ENCODE measurements around the gene SPNS1. TPM values are rescaled to one million over a fixed set of nuclear protein-coding genes. Genes with fewer than 3 reads are reported as not detected.
A peak's percentile ranks its signal among the peaks of the same experiment; 100 is the strongest.
"Not testable (repeated sequence)": the region's sequence is repeated elsewhere in the genome, so short reads cannot be mapped to it uniquely, and the experiment has no call there.

The SPNS1 gene
- total RNA-seq: 33.2 and 34.5 TPM in 2 replicates

- H3K4me3 ChIP-seq (ENCODE audit: low read depth, low read length): peak within 1 kb of the TSS; percentile 87
- peak; percentile 98 for DNase-seq (ENCODE audit: low read depth)
- no peak for TF ChIP-seq CTCF (IDR thresholded peaks at IDR 0.05; ENCODE audit: insufficient read depth, low read depth, low read length)
Observed at GRCh38 chr16:28974437-28975157, at the start of gene SPNS1. Gene SPNS1 (plus strand): TSS chr16:28974778. CDS start chr16:28975152, 374 bp downstream.

GRCh38 chr16:28925386-28926228 is 49.0 kb upstream of the SPNS1 start:
- H3K4me3 ChIP-seq (ENCODE audit: low read depth, low read length): peak overlapping the region; percentile 80
- TF ChIP-seq CTCF (IDR thresholded peaks at IDR 0.05; ENCODE audit: insufficient read depth, low read depth, low read length): no peak
- DNase-seq (ENCODE audit: low read depth): peak; percentile 82

- H3K4me3 ChIP-seq (ENCODE audit: low read depth, low read length); DNase-seq (ENCODE audit: low read depth): not testable (repeated sequence)
Observed at GRCh38 chr16:28926284-28926683, 48.3 kb upstream of the SPNS1 start.

GRCh38 chr16:28927815-28928214 is 46.8 kb upstream of the SPNS1 start:
- DNase-seq (ENCODE audit: low read depth): no peak
- no peak for TF ChIP-seq CTCF (IDR thresholded peaks at IDR 0.05; ENCODE audit: insufficient read depth, low read depth, low read length)

GRCh38 chr16:28930203-28930602 is 44.4 kb upstream of the SPNS1 start:
- H3K4me3 ChIP-seq (ENCODE audit: low read depth, low read length): no peak overlapping the region
- TF ChIP-seq CTCF (IDR thresholded peaks at IDR 0.05; ENCODE audit: insufficient read depth, low read depth, low read length): no peak
- no peak for DNase-seq (ENCODE audit: low read depth)

More at GRCh38 chr16:28927815-28928214, 46.8 kb upstream of the SPNS1 start:
- H3K4me3 ChIP-seq (ENCODE audit: low read depth, low read length): no peak overlapping the region

GRCh38 chr16:28930652-28931051 is 43.9 kb upstream of the SPNS1 start:
- TF ChIP-seq CTCF (IDR thresholded peaks at IDR 0.05; ENCODE audit: insufficient read depth, low read depth, low read length): no peak
- no peak overlapping the region for H3K4me3 ChIP-seq (ENCODE audit: low read depth, low read length)
- no peak for DNase-seq (ENCODE audit: low read depth)

GRCh38 chr16:28931801-28932225 is 42.8 kb upstream of the SPNS1 start, which contains the start of gene CD19:
Gene CD19 (plus strand): TSS chr16:28931971. CDS start chr16:28932001, 30 bp downstream.
- no peak for TF ChIP-seq CTCF (IDR thresholded peaks at IDR 0.05; ENCODE audit: insufficient read depth, low read depth, low read length)
- H3K4me3 ChIP-seq (ENCODE audit: low read depth, low read length): no peak within 1 kb of the TSS
- no peak for DNase-seq (ENCODE audit: low read depth)
